NCI-H345 treated with DMSO at 0.1 percent for 48 hours (cell line): ENCODE measurements around the gene MUC22.
"Not testable (repeated sequence)": the region's sequence is repeated elsewhere in the genome, so short reads cannot be mapped to it uniquely, and the experiment has no call there.

Experiments used
- DNase-seq: peaks from one replicate; lab custom pipeline; 2025; ENCODE audit not compliant: unreplicated experiment; lab: John Stamatoyannopoulos, UW

Gene MUC22

DNA sequence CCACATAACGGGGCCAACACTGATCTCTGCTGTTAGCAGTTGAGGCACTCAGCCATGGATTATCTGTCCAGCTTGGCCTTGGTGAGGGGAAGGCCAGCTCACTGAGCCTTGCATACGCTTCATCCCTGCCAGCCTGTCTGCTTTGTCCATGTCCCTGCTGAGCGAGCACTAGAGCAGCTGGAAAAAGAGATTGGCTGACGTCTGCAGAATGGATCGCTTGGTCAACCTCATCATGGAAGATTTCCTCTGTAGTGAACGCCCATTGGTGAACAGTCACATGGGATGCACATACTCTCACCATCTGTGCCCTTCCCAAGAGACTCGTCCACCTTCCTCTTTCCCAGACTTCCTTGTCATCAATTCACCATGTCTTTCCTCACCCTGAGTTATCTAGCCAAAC lies 26.9 kb downstream of the MUC22 start:
- no peak for DNase-seq

DNA sequence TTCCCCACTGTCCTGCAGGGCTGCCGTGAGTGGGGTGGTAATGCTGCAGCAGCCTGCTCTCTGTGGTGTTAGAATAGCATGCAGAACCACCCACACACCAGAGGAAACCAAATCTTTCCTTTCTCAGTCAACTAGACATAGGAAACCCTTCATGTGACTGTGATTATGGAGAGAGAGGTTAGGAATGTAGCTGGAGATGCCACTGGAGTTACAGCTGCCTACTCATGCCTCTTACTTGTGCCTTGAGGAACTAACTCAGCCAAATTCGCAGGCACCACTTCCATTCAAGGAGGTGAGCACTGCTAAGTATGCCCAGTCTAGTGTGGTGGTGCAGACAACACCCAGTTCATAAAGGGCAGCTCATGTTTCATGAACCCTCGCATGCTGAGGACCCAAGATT lies 27.4 kb downstream of the MUC22 start:
- no peak for DNase-seq

DNA sequence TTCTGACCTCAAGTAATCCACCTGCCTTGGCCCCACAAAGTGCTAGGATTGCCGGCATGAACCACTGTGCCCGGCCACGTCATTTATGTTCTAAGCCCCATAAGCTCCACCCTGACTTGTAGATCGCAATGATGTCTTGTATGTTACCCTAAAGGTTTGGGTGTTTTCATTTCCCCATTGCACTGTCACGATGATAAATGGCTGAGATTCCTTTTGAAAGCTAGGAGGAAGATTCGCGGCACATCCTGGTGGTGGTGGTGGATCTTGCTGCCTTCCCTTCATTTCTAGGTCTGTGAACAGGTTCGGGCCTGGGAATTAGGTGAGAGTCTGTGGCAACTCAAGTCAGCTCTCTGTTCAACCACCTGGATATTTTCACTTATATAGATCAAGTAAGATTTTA lies 28.3 kb downstream of the MUC22 start:
- DNase-seq, result no peak

DNA sequence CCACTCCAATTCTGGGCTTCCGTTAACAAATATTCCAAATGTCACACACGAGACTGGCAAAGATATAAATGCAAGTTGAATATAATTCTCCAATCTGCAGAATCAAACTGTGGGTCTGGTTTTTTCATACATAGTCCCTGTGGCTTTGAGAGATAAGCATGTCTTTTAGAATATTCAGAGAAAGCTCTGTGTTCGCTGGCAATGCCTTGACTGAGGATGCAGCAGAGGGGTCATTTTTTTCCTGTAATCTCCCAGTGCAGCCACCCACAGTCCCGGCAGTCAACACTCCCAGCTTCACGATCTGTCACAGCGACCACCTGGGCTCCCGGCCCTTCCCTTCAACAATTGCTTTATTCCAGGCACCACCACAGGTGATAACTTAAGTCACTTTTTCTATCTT lies 30.5 kb downstream of the MUC22 start:
- DNase-seq, result no peak

DNA sequence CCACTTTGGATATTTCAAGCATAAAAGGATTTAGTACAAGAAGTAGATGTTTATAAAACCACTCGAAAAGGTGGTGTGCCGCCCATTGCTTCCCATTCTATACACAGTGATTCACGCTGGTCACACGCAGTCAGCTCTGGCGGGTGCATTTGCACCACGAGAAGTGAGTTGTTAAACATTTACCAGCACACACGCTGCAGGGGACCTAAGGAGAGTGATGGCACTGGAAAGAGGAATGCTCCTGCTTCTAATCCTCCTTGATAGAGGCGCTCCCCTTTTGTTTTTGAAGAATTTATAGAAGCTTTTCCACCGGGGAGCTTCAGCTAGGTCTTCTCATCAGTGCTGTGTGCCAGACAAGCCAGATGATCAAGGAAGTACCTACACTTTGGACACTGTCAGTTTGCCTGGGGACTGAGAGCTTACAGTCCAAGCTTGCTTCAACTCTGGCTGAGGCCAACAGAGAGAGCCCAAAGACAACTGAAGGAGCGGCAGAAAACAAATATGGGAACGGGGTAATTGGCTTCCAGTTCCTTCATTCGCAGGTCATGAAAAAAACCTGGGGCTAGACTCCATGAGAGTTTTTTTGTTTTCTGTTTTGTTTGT lies 31.2 kb downstream of the MUC22 start:
- no peak for DNase-seq

DNA sequence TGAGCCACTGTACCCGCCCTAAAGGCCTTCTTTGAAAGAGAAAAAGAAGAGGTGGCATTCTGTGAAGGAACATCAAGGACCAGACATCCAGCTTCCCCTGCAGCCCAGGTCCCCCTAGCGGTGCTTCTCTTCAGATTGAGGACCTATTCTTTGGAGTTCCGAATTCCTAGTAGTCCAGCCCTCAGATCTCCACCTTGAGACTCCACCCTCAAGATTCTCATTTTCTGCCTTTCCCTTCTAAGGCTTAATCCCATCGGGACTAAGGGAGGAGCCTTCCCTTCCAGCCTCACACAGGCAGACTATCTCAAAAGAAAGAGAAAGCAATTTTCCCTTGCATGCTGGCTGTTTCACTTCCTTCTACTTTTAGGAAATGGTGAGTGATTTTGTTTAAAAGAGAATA lies 32.5 kb downstream of the MUC22 start:
- no peak for DNase-seq

DNA sequence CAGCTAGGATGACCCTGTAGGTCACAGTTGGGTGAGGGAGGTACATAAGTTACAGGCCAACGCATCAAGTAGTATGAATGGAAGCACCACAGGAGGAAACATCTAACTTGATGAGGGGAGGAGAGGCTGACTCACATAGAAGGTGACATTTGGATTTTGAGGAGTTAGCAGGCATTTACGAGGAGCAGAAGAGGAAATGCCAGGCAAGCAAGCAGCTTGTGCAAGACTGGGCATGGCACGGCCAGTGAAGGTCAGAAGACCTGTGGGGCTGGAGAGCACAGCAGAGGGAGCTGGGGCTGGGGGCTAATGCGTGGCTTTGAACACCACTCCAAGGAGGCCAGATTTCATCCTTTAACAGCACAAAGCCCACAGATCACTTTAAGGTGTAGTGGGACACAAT lies 37.8 kb downstream of the MUC22 start:
- no peak for DNase-seq

DNA sequence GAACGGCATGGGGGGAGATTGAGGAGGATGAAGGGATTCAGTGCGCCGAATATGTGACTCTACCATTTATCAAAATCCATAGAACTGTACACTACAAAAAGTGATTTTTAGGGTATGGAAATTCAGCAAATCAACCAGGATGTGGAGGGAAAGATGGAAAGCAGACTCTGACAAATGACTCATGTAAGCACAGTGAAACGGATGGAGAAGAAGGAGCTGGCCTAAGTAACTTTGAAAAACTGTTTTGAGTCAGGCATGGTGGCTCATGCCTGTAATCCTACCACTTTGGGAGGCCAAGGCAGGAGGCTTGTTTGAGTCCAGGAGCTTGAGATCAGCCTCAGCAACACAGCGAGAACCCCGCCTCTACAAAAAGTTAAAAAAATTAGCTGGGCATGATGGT lies 39.2 kb downstream of the MUC22 start:
- no peak for DNase-seq

DNA sequence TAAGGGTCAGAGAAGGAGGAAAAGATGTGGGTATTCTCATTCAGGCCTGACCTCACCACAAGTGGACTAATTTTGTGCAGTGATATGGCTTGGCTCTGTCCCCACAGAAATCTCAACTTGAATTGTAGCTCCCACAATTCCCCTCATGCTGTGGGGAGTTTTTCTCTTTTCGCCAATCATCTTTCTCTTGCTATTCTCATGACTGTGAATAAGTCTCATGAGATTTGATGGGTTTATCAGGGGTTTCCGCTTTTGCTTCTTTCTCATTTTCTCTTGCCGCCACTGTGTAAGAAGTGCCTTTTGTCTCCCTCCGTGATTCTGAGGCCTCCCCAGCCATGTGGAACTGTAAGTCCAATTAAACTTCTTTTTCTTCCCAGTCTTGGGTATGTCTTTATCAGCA lies 42.9 kb downstream of the MUC22 start:
- not testable (repeated sequence) for DNase-seq

DNA sequence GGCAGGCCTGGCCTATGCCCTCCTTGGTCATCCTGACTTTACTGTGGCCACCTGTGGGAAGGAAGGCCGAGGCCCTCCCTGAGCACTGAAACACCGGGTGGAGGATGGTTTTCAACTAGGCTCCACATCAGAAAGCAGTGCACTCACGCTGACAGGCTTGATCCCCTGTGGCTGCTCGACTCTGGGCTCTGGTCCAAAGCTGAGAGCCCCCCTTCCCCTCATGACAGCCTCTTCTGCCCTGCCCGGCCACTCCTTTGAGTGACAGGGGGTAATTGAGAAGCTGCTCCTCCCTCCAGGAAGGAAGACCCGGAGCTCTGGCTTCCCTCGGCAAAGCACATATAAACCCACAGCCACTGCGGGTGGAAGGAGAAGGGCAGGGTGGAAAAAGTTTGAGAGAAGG lies 43.6 kb downstream of the MUC22 start:
- no peak for DNase-seq

DNA sequence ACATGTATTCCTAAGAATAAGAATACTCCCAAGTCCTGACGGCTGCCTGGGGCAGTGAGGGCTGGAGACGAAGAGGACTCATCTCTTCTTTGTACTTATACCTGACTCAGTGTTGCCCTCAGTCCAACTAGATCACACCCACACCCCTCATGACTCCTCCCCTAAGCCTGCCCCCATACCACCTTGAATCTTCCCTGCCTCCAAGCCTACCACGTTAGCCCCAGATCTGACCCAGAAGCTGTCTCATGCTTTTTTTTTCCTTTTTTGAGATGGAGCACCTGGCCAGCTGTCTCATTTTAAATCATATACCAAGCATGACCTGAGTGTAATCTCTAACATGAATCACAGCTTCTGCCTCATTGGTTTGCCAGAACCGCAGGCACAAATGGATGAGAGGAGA lies 45.2 kb downstream of the MUC22 start:
- DNase-seq, result no peak

DNA sequence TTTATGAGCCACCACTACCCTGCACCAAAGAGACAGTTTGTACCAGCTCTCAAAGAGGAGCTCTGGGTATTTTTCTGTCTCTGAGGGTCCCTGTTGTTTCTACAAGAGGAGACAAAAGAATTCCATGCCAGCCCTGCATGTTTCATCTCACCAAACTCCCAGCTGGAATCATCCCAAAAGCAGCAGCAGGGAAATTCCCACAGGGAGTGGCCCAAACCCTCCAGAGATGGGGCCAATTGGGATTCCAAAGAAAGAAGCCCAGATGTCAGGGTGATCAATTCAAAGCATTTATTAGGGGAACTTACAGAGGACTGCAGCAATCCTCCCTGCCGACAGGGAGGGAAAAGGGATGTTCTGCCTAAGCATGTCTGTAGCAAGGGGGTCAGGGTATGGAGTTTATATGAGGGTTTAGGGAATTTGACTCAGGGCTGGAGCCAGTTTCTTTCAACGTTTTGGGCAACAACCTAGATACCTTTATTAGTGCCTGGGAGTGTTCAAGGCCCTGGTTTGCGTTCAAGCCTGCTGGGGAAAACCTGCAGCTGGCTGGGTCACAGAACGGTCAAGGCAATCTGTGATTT lies 47.2 kb downstream of the MUC22 start:
- DNase-seq, result no peak

DNA sequence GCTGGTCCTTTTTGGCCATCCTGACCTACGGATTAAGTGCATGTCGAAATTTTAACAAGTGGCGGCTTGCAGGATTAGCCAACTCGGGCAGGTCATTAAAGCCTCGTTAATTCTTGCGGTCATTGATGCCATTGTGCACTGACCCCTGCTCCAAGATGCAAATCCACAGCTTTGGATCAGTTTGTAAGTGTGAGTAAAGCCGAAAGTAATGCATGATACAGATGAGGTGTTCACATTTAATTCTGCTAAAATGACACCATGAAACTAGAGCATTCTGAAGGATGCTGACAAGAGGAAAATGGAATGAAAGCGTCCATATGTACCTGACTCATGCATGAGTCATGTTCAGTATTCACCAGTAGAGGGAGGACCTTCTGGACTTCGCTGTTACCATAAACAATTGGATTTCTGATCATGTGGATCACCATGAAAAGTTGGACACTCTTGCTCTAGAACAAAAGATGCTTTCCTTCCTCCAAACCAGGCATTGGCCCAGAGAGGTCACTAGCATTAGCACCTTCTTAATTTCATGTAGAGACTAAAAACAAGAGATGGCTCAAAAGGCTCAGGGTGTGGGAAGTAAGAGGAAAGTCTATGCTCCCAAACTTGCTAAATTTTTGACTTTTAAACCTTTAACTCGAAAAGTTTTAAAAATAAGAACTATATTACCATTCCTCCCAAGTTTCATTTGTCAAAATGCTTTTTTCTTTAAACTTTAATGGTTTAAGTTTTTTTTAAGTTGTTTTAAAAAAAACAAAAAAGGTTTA lies 48.0 kb downstream of the MUC22 start:
- no peak for DNase-seq

DNA sequence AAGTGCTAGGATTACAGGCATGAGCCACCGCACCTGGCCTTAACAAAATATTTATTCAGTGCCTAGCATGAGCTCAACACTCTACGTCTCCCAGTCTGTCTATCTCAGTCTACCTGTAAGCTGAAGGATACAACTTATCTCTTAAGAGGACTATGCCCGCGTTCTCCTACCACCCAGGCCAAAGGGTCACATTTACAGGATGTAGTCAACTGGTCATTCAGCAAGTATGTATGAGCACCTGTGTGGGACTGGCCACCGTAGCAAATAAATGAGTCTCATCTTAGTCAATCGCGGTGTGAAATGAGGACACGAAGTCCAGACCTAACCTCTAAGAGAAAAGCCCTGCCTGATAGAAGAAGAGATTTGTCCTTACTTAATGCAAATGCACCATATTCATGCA lies 49.9 kb downstream of the MUC22 start:
- DNase-seq, result no peak

DNA sequence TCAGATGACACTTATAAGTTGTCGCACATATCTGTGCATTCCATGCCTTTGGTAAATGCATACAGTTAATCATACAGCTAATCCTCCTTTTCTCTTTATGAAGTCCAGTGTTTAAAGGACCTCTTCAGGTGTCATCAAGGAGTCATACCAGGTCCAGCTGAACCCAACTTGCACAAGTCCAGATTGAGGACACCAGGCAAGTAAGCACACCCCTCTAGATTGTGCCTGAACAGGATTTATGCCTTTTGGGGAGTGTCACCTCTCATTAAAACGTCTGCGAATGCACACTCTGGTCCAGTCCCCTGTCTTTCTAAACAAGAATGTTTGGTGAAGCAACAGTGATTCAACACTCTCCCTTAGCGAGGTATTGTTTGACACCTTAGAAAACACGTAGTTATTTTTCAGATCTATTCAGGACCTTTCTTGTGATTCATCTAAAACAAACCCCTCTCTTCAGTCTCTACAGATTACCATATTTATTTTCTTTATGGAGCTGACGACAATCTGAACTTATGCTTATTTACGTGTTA lies 53.7 kb downstream of the MUC22 start:
- no peak for DNase-seq

DNA sequence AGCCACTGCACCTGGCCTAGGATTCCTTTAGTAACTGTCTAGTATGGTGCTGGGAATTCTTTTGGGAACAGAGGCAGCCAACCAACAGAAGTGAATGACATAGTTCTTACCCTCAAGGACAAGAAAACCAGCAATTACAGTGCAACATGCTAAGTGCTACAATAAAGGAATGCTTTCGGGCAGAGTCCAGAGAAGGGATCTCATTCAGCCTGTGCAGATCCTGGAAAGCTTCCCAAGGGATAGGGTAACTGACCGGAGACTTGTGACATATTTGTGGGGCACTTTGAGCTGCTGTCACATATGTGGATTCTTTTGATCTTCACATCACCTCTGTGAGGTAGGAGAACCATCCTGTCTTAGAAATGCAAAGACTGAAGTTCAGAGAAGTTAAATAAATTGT lies 55.3 kb downstream of the MUC22 start:
- no peak for DNase-seq

DNA sequence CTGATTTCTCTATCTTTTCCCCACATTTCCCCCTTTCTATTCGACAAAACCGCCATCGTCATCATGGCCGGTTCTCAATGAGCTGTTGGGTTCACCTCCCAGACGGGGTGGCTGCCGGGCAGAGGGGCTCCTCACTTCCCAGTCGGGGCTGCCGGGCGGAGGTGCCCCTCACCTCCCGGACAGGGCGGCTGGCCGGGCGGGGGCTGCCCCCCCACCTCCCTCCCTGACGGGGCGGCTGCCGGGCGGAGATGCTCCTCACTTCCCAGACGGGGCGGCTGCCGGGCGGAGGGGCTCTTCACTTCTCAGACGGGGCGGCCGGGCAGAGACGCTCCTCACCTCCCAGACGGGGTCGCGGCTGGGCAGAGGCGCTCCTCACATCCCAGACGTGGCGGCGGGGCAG lies 56.8 kb downstream of the MUC22 start:
- DNase-seq, result not testable (repeated sequence)

DNA sequence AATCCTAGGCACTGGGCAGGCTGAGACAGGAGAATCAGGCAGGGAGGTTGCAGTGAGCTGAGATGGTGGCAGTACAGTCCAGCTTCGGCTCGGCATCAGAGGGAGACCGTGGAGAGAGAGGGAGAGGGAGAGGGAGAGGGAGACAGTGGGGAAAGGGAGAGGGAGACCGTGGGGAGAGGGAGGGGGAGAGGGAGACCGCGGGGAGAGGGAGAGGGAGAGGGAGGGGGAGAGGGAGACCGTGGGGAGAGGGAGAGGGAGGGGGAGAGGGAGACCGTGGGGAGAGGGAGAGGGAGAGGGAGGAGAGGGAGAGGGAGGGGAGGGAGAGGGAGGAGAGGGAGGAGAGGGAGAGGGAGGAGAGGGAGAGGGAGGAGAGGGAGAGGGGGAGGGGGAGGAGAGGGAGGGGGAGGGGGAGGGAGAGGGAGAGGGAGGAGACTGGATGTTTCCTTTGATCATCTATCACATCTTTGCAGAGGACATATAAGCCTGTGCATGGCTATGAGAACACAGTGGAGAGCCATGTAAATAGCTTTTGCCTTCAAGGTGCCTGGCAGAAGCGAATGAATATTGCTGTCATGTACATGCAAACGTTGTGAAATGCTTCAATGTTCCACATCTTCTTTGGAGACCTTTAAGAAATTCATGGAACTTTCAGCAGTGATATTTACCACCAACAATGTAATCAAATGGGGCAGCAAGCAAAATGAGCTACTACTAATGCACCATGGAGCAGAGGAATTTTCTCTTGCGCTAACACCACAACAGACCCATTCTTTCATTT lies 57.8 kb downstream of the MUC22 start:
- not testable (repeated sequence) for DNase-seq

DNA sequence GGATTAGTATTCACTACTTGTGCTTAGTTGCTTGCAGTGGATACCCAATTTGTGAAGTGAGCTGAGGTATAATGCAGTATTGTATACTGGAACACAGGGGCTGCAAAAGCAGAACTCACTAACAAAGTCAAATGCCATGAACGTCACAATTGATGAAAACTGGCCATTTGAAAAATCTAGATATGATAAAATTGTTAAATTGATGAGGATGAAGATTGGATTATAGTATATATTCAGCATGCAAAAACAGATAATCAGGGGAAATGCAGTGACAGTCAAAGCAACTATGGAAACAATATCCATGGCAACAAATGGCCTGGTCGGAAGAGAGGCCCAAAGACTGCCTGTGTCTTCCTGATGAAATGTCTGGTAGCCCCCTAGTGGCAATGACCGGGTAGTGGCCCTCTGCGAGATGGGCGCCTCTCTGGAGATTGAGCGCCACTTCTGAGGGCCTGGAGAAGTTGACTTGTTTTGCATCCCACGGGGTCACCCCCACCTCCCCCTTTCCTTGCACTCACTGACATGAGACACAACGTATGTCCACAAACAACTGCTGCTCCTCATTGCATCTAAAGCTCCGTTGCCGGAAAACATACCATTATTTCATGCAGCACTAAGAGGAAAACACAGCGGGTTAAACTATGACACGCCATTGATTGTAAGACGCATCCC lies 58.5 kb downstream of the MUC22 start:
- DNase-seq, result peak; percentile 41

DNA sequence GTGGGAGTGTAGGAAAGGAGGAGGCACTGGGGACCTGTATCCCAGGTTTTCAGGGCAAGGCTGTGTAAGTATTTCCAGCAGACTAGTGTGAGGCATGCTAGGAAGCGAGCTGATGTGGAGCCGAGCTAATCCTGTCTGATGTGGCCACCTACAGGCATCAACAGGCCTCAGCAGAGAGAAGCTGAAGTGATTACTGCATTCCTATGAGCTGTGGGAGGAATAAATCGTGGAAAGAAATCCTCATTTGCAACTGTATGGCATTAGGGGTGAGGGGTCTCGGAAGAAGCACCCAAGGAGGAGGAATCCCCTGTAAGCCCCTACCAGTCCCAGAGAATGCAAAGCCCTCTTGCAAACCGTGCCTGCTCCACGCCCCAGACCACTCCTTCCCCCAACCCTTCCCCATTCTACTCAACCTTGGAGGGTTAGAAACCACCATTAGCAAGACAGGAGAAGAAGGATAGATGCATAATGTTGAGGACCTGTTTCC lies 60.5 kb downstream of the MUC22 start:
- no peak for DNase-seq

DNA sequence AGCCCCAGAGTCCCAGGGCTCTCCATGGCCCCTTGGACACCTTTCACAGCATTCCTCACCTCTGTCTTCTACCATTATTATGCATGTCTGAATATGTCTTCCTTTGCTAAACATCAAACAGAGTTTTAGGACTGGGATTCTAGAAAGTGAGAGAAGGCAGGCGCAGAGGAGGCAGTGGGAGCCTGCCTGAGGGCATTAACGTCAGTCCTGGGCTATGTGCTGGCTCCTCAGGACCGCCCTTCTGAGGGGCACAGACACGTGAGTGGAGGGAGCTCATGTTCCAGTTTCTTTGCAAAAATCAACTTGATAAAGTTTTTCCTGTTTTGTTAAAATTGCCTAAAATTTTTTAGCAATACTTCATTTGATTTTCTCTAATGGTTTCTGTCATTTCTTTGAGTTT lies 64.1 kb downstream of the MUC22 start:
- no peak for DNase-seq
